GM21786 (cell line): ENCODE measurements around the gene WDR64.
"Not testable (repeated sequence)": the region's sequence is repeated elsewhere in the genome, so short reads cannot be mapped to it uniquely, and the experiment has no call there.

Experiments
- ATAC-seq: cut with Tn5 transposase; IDR thresholded peaks from one replicate; pipeline ENCODE4 v1.9.1; 2021; ENCODE audit not compliant: unreplicated experiment

Gene WDR64

DNA sequence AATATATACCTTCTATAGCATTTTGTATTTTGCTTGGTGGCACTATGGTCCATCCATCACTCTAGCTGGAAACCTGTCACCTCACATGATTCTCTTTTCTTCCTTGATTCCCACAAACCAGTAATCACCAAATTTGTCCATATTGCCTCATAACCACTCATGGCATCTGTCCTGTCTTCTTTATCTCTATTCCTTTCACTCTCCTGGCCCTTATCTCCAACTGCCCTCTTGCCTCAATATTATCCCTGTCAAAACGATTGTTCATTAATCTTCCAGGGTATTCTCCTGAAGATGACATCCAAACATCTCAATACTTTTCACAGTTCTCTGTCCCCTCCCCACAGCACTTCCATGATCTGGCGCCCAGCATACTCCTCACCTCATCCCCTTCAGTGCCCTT, 46.1 kb downstream of the WDR64 start:
- no peak for ATAC-seq

DNA sequence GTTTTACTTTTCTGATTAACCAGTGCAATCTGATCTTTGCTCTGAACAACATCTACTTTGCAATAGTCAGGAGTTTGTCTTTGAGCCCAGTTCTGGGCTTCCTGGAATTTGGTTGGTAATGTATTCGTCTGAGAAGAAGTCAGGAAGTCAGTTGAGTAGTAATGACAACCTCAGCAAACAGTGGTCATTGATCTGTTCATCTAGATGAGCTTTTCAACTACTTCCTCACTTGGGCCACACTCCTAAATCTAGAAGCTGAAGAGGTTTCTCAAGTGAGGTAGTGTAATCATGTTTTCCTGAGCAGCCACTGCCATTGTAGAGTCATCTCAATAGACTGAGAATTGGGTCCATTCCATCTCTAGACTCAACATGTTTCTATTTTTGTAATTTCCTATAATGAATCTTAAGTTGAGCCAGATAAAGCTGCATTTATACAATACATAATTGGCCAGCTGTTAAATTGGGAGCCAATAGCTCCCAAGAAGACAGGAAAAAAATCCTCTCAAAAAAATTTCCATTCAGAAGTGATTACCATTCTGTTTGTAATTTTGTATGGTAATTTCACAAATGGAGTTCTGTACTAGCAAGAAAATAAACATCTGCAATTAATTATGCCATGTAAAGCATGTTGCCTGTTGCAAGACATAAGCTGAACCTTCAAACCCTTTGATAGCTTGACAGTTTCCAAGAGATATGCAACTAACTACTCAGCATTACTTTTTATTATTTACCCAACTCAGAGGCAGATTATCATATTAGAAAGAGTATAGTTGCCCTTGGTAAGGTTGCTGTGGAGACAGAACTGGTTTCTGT, 49.6 kb downstream of the WDR64 start:
- ATAC-seq = no peak

DNA sequence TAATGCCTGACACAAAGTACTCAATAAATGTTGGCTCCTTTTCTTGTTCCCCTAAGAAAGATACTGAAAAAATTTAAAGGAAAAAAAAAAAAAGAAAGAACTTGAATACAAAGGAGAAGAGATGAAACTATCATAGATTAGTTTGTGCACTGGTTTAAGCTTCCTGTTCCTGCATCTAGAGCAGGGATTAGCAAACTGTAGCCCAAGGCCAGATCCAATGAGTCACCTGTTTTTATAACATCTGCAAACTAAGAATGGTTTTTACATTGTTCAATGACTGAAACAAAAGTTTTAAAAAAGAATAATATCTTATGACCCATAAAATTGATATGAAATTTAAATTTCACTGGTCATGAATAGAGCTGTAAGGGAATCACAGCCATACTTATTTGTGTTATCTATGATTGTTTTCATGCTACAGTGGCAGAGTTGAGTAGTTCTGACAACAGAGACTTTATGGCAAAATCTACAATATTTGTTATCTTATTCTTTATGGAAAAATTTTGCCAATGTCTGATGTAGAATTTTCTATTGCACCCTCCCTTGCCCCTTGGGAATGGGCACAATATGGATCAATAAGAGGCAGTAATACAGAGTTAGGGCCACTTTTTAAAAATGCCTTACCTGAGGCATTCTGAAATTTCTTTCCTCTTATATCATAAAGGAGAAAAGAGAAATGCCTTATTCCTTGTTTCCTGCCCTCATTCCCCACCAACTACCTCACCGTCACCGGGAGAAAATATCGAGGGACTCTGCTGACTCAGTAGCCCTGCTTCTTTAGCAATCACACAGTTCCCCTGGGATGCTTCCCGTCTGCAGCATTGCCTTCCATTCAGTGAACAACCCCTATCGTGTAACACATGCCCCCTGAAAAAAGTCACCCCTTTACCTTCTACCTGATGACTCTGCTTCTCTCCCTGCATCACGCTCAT, 50.6 kb downstream of the WDR64 start:
- no peak for ATAC-seq

DNA sequence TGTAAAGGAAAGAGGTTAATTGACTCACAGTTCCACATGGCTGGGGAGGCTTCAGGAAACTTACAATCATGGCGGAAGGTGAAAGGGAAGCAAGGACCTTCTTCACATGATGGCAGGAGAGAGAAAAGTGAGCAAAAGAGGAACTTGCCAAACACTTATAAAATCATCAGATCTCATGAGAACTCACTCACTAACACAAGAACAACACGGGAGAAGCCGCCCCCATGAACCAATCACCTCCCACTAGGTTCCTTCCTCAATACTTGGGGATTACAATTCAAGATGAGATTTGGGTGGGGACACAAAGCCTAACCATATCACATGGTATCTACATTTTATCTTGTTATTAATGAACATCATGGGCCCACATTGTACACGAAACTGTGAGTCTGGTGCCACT, 51.7 kb downstream of the WDR64 start:
- ATAC-seq = not testable (repeated sequence)

DNA sequence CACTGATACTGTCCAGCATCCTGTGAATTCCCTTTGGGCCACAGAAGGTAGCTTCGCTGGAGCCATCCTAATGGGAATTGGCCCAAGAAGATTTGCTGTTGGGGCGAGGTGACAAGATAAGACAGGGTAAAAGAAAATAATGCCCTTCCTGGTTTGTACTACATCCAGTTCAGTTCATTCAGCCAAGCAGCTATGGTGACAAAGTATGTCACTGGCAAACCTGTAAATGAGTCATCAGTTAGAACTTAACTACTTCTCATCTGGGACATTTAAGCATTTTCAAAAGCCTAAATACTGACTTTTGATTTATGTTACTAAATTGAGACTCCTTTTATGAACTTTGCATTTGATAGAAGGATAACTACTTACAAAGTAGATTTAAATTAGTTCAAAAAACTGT, 54.2 kb downstream of the WDR64 start:
- ATAC-seq = no peak

DNA sequence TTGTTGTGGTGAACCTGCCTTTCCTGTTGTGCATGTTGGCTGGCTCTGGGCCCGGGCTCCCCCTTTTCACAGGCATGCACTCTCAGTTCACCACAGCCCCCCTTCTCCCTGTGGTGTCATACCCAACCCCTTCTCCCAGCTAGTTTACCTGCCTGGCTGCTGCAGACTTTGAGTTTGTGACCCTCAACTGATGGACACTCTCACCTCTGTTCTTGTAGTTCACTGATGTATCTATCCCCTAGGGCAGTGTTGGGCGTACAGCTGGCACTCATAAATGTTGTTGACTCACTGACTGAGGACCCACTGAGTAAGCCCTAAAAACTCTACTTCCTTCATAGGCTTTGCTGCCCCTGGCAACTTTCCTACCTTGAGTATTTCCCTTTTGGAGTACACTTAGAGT, 54.9 kb downstream of the WDR64 start:
- no peak for ATAC-seq

DNA sequence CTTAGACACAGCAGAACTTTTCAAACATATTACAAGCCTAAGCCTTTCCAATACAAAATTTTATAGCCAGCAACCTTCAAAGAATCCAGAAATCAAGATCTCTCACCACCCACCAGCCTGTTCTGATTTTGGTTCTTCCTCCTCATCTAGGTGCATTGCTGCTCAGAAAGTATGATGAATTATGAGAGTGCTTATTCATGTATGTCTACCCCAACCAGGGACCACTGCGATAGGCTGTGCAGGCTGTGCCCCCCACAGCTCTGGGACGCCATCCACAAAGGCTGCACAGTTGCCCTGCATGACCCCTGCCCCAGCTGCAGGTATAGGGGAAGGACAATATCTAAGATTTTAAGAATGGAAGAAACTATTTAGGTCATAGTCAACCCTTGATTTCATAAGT, 55.4 kb downstream of the WDR64 start:
- no peak for ATAC-seq

DNA sequence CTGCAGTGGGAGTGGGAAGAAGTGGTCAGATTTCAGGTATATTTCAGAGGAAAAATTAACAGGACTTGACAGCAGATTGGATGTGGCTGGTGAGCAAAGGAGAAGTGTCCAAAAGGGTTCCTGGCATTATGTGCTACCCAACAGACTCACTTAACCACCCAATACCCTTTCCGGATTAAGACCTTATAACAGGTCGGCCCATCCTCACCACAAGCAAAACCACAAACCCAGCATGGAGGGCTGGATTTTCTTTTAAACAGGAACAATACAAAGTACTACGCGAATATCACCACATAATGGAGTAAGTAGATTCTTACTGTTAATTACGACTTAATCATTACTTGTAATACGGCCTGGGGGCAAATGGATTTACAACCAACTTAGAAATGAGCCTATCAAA, 59.2 kb downstream of the WDR64 start:
- ATAC-seq = no peak

DNA sequence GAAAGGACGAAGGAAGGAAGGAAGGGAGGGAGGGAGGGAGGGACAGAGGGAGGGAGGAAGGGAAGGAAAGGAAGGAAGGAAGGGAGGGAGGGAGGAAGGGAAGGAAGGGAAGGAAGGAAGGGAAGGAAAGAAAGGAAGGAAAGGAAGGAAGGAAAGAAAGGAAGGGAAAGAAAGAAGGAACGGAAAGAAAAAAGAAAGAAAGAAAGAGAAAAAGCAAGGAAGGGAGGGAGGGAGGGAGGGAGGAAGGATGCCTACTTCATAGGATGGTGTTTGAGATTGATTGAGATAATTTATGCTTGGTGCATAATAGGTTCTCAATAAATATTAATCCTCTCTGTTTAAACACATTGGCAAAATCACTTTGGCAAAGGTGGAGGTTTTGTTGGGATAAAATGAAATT, 61.2 kb downstream of the WDR64 start:
- no peak for ATAC-seq

DNA sequence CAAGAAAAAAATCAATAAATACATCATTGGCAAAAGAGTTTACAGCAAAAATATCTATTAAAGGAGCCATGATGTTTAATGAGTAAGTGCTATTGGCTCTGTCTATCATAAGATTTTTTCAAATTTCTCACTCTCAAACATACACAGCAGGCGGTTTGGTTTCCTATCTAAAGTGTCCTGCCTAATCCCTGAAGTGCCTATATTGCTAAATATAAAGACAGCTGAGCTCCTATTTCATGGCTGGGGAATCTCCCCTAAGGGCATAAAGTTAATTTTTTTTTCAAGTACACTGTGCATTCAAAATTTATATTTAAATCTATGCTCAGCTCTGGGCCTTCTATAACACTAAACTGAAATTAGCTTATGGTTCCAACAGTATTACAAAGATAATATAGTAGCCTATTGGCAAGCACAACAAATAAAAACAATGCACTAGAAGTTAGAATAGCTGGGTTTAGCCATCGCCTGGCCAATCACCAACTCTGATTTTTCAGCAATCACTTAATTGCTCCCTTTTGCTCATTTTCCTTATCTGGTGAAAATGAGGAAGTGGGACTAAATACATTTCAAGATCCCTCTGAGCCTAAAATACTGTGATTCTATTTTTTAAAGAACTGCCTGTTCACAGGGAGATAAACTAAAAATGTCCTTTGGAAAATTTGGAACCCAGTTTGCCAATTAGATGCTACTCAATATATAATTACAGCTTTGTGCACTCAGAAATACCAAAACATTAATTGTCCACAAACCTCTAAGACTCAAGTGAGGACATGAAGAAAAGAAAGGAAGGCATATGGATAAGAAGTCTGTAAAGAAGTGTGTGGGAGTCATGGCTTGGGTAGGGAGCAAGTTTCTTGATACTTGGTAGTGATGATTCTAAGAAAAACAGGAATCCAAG, 62.5 kb downstream of the WDR64 start:
- no peak for ATAC-seq

DNA sequence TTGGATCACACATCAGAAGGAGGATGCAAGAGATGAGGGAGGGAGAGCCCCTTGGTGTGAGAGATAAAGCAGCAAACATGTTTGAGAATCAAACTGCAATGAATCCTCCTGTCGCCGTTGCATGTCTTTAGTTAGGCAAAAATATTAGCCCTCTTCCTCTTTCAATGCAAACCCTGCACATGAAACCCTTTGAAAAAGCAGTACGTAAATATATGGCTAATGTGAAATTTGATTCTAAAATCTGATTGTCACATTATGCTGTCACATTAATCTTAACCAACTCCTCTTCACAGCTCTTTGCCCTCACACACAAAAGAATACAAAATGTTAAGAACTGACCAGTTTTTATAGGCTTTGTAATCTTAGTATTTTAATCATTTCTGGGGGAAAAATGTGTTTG, 63.4 kb downstream of the WDR64 start:
- no peak for ATAC-seq

DNA sequence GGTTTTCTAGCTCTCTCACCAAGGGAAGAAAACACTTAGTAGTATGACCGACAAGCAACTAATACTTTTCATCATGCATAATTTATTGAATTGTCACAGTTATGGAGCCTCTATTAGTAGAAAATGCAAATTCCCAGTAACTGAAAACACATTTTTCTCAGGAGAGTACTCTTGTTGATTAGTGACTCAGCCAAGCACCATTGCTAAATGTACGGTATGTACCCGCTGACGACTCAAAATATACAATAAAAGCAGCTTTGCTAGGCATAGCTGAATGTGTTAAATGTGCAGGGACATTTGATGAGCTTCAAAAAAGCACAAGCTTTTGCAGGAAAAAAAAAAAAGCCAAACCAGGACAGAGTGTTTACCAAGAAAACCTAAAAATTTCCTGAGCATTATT, 63.9 kb downstream of the WDR64 start:
- ATAC-seq = no peak

DNA sequence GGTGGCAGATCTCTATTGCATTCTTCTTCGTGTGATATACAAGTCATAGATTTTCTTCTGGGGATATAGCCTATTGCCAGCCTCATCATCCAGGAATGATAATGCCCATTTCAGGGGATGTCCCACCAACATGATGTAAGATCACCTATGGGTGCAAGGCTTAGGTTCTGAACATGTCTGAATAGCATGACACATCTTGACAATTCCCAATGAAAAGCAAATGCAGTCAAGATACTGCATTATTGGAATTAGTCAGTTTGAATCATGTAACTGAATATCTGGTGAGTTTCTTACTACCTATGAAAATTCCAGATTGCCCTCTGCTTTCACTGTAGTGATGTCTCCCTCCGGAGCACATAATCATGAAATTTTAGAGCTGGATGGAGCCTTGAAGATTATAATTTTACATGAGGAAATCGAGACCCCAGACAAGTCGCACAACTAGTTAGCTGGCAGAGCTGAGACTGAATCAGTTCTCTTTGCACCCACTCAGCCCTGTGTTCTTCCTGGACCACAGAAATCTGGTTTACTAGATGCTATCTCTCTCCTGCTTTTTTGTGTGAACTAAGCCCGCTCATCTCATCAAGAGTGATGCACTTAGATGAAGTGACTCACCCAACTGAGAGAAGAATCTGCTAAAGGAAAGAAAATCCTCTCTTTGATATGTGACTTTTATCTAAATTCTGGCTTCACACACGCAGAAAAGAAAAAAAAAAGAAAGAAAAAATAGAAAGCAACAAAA, 65.0 kb downstream of the WDR64 start:
- no peak for ATAC-seq

DNA sequence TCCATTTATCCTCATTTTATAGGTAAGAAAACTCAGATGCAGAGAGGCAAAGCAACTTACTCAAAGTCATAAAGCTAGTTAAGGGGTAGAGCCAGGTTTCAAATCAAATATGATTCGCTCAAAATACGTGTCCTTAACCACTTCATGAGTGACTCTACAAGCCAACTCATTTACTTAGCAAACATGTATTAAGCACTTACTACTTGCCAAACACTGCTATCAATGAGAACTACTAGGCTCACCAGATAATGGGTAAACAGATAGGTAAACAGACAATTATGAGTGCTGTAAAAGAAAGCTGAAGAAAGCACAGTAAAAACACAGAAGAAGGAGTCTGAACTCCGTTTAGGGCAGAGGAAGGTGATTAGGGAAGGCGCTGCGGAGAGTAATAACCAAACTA, 65.9 kb downstream of the WDR64 start:
- ATAC-seq = no peak

DNA sequence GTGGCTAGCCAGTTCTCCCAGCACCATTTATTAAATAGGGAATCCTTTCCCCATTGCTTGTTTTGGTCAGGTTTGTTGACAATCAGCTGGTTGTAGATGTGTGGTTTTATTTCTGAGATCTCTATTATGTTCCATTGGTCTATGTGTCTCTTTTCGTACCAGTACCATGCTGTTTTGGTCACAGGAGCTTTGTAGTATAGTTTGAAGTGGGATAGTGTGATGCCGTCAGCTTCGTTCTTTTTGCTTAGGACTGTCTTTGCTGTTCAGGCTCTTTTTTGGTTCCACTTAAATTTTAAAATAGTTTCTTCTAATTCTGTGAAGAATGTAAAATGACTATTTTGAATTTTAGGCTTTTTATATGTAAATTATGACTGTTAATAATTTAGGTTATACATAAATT, 68.9 kb downstream of the WDR64 start:
- ATAC-seq = no peak

DNA sequence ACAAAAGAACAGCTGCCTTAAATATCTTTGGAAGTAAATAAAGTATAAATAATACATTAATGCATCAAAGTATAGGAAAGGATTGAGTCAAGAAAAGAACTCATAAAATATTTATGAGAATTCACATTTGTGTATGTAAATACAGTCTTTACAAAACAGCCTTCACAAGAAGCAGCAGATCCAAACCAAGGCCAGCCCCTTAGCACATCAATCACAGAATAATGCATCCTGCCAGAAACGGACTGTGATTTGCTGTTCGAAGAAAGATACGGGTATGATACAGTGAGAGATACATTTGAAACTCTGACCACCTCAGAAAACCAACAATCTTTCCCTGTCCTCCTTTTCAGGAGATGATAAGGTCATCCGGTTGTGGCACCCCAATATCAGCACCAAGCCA, 70.9 kb downstream of the WDR64 start:
- ATAC-seq = no peak

DNA sequence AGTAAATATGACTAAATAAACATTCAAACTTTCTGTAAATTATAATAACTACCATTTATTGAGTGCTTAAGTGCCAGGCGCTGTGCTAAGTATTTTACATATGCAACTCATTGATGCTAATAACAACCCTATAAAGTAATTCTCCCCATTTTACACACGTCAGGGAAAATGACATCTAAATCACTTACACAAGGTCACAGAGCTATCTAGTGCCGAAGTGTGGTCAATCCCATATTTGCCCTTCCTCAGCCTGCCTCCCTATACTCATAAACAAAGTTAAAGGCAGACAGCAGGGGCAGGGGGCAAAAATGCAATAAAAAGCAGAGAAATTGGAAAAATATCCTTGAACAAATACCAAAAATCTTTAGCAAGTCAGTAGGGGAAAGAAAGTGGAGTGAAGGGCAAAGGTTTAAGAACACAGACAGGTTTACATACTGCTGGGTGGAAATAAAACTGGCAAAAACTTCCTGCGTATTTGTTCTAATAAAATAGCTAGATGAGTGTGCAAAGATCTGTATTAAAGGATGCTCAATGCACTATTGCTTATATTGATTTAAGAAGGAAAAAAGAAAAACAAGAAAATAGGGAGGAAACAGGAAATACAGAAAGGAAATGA, 72.8 kb downstream of the WDR64 start:
- no peak for ATAC-seq

DNA sequence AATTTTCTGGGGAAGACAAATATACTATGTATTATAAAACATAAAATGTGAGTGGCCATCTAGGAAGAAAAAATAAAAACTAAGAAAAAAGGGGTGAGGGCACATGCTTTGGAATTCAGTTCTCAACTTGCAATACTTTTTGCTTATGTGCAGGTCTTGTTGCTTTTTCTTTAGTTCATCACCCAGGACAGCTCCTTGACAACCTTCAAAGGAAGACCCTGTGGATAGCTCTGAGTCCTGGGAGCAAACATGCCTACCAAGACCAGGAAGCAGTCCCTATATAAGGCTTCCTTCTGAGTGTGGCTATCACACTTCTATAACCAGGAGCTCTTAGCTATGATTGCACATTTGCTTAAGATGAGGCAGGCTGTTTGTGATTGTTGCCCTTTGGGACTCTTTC, 78.0 kb downstream of the WDR64 start:
- ATAC-seq = no peak

DNA sequence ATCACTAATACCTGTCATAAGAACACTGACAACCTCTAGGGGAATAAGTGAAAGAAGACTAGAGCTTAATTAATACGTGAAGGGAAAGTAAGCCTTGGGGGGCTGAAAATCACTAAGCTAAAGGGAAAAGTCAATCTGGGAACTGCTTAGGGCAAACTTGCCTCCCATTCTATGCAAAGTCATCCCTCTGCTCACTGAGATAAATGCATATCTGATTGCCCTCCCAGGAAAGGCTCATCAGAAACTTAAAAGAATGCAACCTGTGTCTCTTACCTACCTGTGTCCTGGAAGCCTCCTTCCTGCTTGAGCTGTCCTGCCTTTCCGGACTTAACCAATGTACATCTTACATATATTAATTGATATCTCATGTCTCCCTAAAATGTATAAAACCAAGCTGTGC, 81.8 kb downstream of the WDR64 start:
- no peak for ATAC-seq

DNA sequence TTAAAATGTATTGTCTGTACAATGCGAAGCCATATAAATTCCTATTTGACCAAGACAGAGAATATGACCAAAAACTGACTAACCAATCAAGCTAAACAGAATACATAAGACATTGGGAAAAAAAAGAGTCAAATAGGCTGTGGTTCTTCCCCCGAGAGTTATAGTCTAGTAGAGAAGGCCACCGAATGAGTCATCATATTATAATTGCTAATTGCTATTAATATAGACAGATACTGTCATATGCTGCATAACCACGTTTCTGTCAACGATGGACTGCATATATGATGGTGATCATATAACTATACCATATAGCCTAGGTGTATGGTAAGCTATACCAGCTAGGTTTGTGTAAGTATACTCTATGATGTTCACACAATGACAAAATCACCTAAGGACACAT, 82.5 kb downstream of the WDR64 start:
- no peak for ATAC-seq
